SK-N-SH treated with all-trans-retinoic acid at 6 μM for 48 hours (cell line): ENCODE results near the gene FNDC3B.

Experiments used
- ATAC-seq: fragments of 200-7000 bp; cut with Tn5 transposase; 3 replicates; pipeline ENCODE4 v1.9.1; 2020; ENCODE audit warnings: mild to moderate bottlenecking, moderate library complexity
- ARNTL ChIP-seq: fragments of 450-650 bp; formaldehyde crosslinking; IDR thresholded peaks from 2 replicates; pipeline ENCODE4 v1.5.0; 2020; ENCODE audit warnings: low read depth, mild to moderate bottlenecking, moderate library complexity, borderline replicate concordance
- BACH2 ChIP-seq: fragments of 250-450 bp; sonication (Bioruptor Pico); IDR thresholded peaks from 2 replicates; pipeline ENCODE4 v1.9.0; 2021; ENCODE audit warnings: mild to moderate bottlenecking, borderline replicate concordance
- CSDC2 ChIP-seq: fragments of 250-450 bp; sonication (Bioruptor Pico); IDR thresholded peaks from 2 replicates; pipeline ENCODE4 v1.5.0; 2020; ENCODE audit warnings: mild to moderate bottlenecking, moderate library complexity
- CSRNP3 ChIP-seq: fragments of 250-450 bp; sonication (Bioruptor Pico); IDR thresholded peaks from 2 replicates; pipeline ENCODE4 v1.5.1; 2021; ENCODE audit warnings: mild to moderate bottlenecking, moderate library complexity
- ESRRG ChIP-seq: fragments of 250-450 bp; sonication (Bioruptor Pico); IDR thresholded peaks from 2 replicates; pipeline ENCODE4 v1.6.1; 2021; ENCODE audit warnings: mild to moderate bottlenecking
- GLIS3 ChIP-seq: fragments of 250-450 bp; sonication (Bioruptor Pico); IDR thresholded peaks from 2 replicates; pipeline ENCODE4 v1.5.0; 2020; ENCODE audit warnings: mild to moderate bottlenecking, moderate library complexity
- ISL1 ChIP-seq: fragments of 250-450 bp; sonication (Bioruptor Pico); IDR thresholded peaks from 2 replicates; pipeline ENCODE4 v2.1.2; 2022; ENCODE audit warnings: mild to moderate bottlenecking, moderate library complexity
- OSR1 ChIP-seq: fragments of 250-450 bp; sonication (Bioruptor Pico); IDR thresholded peaks from 2 replicates; pipeline ENCODE4 v1.8.0; 2022; ENCODE audit warnings: moderate library complexity, mild to moderate bottlenecking, inconsistent platforms
- POU6F1 ChIP-seq: fragments of 250-450 bp; sonication (Bioruptor Pico); IDR thresholded peaks from 2 replicates; pipeline ENCODE4 v1.8.0; 2021; ENCODE audit warnings: low read depth, mild to moderate bottlenecking, moderate library complexity, borderline replicate concordance
- RARB ChIP-seq: fragments of 250-450 bp; sonication (Bioruptor Pico); IDR thresholded peaks from 2 replicates; pipeline ENCODE4 v1.8.0; 2021; ENCODE audit warnings: mild to moderate bottlenecking, moderate library complexity
- SNAI2 ChIP-seq: fragments of 250-450 bp; sonication (Bioruptor Pico); IDR thresholded peaks from 2 replicates; pipeline ENCODE4 v1.5.0; 2020; ENCODE audit warnings: mild to moderate bottlenecking, moderate library complexity
- TCF4 ChIP-seq: fragments of 250-450 bp; sonication (Bioruptor Pico); IDR thresholded peaks from 2 replicates; pipeline ENCODE4 v1.8.0; 2021; ENCODE audit warnings: mild to moderate bottlenecking, moderate library complexity, borderline replicate concordance
- TOX ChIP-seq: fragments of 250-450 bp; sonication (Bioruptor Pico); IDR thresholded peaks from 2 replicates; pipeline ENCODE4 v1.8.0; 2021; ENCODE audit warnings: mild to moderate bottlenecking, moderate library complexity, borderline replicate concordance
- TSHZ2 ChIP-seq: fragments of 250-450 bp; sonication (Bioruptor Pico); IDR thresholded peaks from 2 replicates; pipeline ENCODE4 v1.5.0; 2020; ENCODE audit warnings: mild to moderate bottlenecking, moderate library complexity
- ZC3H10 ChIP-seq: fragments of 250-450 bp; sonication (Bioruptor Pico); IDR thresholded peaks from 2 replicates; pipeline ENCODE4 v1.5.1; 2021; ENCODE audit warnings: mild to moderate bottlenecking, moderate library complexity
- ZFP3 ChIP-seq: fragments of 250-450 bp; sonication (Bioruptor Pico); IDR thresholded peaks from 2 replicates; pipeline ENCODE4 v1.5.0; 2020; ENCODE audit warnings: mild to moderate bottlenecking, moderate library complexity
- ZFP30 ChIP-seq: fragments of 450-650 bp; formaldehyde crosslinking; IDR thresholded peaks from 2 replicates; pipeline ENCODE4 v1.5.0; 2022; ENCODE audit warnings: mild to moderate bottlenecking, moderate library complexity
- ZNF565 ChIP-seq: fragments of 450-650 bp; formaldehyde crosslinking; conservative IDR thresholded peaks from 2 replicates; pipeline ENCODE4 v1.5.0; 2020; ENCODE audit warnings: low read depth, mild to moderate bottlenecking, moderate library complexity
- ZNF70 ChIP-seq: fragments of 450-650 bp; formaldehyde crosslinking; IDR thresholded peaks from 2 replicates; pipeline ENCODE4 v1.5.0; 2020; ENCODE audit warnings: mild to moderate bottlenecking, moderate library complexity
- TF ChIP-seq, protein P1 (sequence below): fragments of 250-450 bp; sonication (Bioruptor Pico); IDR thresholded peaks from 2 replicates; pipeline ENCODE4 v1.8.0; 2020; ENCODE audit warnings: mild to moderate bottlenecking, moderate library complexity, borderline replicate concordance

The FNDC3B gene

DNA sequence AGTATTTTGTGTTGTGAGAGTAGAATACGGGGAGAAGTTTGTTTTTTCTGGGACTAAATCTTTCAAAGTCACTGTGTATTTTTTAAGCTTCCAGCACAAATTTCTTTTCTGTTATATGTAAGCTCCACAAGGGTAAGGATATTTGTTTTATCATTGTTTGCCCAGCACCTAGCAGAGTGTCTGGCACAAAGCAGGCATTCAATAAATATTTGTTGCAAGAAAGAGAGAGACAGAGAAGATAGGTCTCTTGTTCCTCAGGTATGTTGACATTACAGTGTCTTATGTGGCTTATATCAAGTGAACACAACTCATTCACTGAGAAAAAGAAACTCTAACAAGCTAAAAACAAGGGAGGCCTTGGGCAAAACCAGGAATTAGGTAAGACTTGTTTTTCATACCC, 26.6 kb upstream of the FNDC3B start:
- TF ChIP-seq GLIS3 (CRISPR knock-in tag) (no peak), RARB (no peak), ESRRG (no peak), CSDC2 (no peak)
- TF ChIP-seq, protein P1, sequence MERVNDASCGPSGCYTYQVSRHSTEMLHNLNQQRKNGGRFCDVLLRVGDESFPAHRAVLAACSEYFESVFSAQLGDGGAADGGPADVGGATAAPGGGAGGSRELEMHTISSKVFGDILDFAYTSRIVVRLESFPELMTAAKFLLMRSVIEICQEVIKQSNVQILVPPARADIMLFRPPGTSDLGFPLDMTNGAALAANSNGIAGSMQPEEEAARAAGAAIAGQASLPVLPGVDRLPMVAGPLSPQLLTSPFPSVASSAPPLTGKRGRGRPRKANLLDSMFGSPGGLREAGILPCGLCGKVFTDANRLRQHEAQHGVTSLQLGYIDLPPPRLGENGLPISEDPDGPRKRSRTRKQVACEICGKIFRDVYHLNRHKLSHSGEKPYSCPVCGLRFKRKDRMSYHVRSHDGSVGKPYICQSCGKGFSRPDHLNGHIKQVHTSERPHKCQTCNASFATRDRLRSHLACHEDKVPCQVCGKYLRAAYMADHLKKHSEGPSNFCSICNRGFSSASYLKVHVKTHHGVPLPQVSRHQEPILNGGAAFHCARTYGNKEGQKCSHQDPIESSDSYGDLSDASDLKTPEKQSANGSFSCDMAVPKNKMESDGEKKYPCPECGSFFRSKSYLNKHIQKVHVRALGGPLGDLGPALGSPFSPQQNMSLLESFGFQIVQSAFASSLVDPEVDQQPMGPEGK (CRISPR knock-in tag), result no peak
- ATAC-seq, result no peak

GRCh38 chr3:172014145-172014544, 25.2 kb upstream of the FNDC3B start:
- TF ChIP-seq TSHZ2 (CRISPR knock-in tag) (no peak), ZC3H10 (CRISPR knock-in tag) (no peak), POU6F1 (CRISPR knock-in tag) (no peak), CSDC2 (no peak)
- ATAC-seq, result no peak

- ATAC-seq, result no peak
- TF ChIP-seq ISL1 (CRISPR knock-in tag) (no peak), GLIS3 (CRISPR knock-in tag) (no peak), CSRNP3 (CRISPR knock-in tag) (no peak), ZFP3 (no peak), SNAI2 (no peak), TOX (CRISPR knock-in tag) (no peak), TCF4 (no peak), ESRRG (no peak), ZFP30 (CRISPR knock-in tag) (no peak), TSHZ2 (CRISPR knock-in tag) (no peak), ARNTL (CRISPR knock-in tag) (no peak), ZNF565 (no peak)
These were observed 21.0 kb upstream of the FNDC3B start for GRCh38 chr3:172018364-172018763.

DNA sequence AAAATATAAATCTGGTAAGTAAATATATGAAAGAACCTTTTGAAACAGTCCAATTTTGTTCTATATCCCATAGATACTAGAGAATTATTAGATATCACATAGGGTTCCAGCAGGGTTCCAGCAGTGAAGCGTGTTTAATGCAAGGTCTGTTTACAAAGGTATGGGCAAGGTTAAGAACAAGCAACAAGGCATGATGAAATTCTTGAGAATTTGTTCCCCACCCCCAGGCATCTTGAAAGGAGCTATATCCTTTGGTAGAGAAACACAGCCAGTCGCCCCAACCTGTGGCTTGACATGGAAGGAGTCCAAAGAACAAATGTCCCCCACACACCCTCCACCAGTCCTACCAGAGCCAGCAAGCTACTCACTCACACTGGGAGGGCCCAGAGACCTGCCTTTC, 18.6 kb upstream of the FNDC3B start:
- no peak for ATAC-seq
- no peak for TF ChIP-seq OSR1 (CRISPR knock-in tag)
- no peak for TF ChIP-seq ZNF70 (CRISPR knock-in tag)
- no peak for TF ChIP-seq BACH2 (CRISPR knock-in tag)
- no peak for TF ChIP-seq TCF4
- no peak for TF ChIP-seq ISL1 (CRISPR knock-in tag)
- TF ChIP-seq ZFP3, result no peak
- TF ChIP-seq RARB, result no peak
- TF ChIP-seq, protein P1 (CRISPR knock-in tag), result no peak
- no peak for TF ChIP-seq TSHZ2 (CRISPR knock-in tag)
